Activated CD8-positive, alpha-beta memory T cell treated with anti-CD3 and anti-CD28 coated beads, Interleukin-2, amount 50 U/mL, for 48 hours (primary cell): ENCODE measurements around the gene HAND2.

Source experiments
- DNase-seq: peaks from one replicate; pipeline ENCODE4 v3.0.0-alpha.2; 2020

Gene HAND2

GRCh38 chr4:173500841-173501591 lies 29.0 kb downstream of the HAND2 start:
- DNase-seq, result no peak

GRCh38 chr4:173499658-173500535 lies 30.1 kb downstream of the HAND2 start:
- no peak for DNase-seq

DNA sequence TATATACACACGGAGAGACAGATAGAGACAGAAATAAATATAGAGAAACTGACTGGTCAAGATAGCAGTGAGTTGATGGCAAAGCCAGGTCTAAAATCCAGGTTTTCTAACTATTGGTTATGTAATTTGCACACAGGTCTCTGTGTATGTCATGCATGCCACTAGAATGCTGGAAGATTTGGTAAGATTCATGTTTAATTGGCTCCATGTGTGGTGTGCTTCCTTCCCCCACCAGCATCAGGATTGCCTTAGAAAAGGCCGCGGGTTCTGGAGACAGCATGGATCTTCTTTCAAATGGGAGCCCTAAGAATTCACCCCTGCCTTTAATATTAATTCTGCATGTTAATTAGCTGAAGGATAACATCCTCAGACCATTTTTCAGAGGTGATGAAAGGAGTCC lies 31.3 kb downstream of the HAND2 start:
- DNase-seq, result no peak

GRCh38 chr4:173498023-173498422 lies 32.0 kb downstream of the HAND2 start:
- no peak for DNase-seq

GRCh38 chr4:173494013-173494970 lies 35.7 kb downstream of the HAND2 start:
- no peak for DNase-seq

GRCh38 chr4:173493041-173493440 lies 37.0 kb downstream of the HAND2 start:
- no peak for DNase-seq

DNA sequence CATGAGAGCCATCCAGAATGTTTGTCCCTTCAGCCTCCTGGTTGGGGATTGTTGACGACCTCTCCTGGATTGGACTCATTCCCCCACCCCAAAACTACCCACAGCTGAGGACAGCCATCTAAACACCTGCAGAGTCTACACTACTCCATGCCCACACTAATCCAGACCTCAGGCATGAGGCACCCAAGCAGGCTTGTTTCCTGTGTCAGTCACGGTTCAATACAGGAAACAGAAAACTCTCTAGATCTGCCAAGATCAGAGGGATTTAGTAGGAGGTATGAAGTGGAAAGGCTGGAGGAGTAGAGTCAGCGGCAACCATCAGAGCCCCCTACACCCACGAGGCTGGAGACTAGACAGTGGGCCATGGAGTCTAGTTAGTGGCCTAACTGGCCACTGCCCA lies 37.7 kb downstream of the HAND2 start:
- no peak for DNase-seq

- no peak for DNase-seq
These were observed 39.1 kb downstream of the HAND2 start for GRCh38 chr4:173490817-173491528.

- no peak for DNase-seq
These were observed 39.8 kb downstream of the HAND2 start for GRCh38 chr4:173490256-173490655.

DNA sequence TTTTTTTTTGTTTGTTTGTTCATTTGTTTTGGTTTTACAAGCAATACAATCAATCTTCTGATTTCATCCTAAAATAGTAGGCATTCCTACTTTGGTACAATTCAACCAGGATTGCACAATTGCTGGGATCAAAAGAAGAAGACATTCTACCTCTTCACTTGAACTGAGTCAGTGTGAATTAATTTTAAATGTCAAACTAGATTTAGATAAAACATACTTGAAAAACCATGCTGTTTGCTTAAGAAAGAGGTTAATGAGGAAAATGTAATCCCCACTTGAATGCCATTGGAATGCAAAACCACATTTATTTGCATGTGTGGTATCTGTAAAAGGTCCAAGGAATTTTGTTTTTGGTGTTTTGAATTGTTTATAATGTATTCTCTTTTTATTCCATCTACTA lies 40.5 kb downstream of the HAND2 start:
- no peak for DNase-seq

DNA sequence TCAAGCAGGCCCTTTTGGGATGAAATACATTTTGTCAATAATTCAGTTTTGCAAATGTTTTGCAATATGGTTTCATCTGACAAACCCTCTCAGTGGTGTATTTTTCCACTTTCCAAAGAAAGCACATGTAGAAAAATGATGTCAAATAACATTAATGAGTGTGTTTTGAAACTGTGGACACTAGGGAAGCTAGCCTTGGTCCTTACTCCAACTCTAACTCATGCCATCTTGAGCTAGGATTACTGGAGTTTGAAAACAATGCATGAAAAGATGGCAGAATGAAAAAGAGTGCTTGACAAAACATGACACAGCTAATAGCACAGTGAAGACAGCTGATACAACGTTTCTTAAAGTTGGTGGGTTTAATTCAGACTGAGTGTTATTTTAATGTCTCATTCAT lies 41.4 kb downstream of the HAND2 start:
- no peak for DNase-seq

DNA sequence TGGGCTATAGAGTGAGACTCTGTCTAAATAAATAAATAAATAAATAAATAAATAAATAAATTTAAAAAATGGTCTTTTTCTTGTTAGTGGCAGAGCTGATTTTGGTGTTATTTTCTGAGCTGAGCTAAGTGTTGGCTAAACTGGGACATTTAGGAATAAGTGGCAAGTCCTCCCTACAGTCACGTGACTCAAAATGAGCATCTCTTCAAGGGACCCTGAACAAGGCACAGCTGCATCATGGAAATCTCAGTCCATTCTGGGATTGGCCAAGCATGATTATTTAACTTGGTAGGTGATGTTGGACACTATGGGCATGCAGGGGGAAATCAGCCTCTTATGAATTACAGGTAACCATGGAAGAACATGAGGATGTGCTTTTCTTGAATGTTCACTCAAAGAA lies 42.0 kb downstream of the HAND2 start:
- no peak for DNase-seq

GRCh38 chr4:173486714-173487392 lies 43.2 kb downstream of the HAND2 start:
- no peak for DNase-seq

GRCh38 chr4:173485164-173485563 lies 44.9 kb downstream of the HAND2 start:
- DNase-seq, result no peak

DNA sequence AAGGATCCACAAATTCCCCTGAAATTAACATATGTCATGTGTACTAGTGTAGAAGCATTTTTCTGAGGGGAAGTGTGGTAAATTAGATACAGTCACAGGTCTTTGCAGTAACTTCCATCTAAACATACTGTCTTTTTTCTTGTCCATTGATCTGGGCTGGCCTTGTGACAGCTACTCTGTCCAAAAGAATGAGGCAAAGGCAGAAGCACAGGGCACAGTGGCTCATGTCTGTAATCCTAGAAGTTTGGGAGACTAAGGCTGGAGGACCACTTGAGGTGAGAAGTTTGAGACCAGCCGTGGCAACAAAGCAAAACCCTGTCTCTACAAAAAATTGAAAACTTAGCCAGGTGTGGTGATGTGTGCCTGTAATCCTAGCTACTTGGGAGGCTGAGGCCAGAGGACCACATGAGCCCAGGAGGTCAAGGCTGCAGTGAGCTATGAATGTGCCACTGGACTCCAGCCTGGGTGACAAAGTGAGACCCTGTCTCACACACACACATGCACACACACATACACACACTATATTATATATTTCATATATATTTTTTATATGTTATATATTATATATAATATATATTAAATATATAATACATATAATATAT lies 47.6 kb downstream of the HAND2 start:
- no peak for DNase-seq

DNA sequence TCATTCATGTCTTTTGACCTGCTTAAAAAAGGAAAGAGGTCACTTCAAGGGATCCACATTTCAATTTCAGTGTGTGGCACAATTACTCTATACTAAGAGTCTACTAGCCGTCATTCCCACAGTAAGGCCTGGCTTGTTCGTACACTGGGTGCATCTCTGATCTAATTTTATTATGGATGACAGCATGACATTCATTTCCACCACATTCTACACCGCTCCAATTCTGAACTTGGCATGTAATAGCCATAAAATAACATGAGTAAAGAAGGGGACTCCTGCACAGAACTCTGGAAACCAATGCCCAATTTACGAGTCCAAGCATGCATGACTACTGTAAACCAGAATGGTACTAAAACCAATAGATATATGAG lies 51.1 kb downstream of the HAND2 start:
- no peak for DNase-seq

DNA sequence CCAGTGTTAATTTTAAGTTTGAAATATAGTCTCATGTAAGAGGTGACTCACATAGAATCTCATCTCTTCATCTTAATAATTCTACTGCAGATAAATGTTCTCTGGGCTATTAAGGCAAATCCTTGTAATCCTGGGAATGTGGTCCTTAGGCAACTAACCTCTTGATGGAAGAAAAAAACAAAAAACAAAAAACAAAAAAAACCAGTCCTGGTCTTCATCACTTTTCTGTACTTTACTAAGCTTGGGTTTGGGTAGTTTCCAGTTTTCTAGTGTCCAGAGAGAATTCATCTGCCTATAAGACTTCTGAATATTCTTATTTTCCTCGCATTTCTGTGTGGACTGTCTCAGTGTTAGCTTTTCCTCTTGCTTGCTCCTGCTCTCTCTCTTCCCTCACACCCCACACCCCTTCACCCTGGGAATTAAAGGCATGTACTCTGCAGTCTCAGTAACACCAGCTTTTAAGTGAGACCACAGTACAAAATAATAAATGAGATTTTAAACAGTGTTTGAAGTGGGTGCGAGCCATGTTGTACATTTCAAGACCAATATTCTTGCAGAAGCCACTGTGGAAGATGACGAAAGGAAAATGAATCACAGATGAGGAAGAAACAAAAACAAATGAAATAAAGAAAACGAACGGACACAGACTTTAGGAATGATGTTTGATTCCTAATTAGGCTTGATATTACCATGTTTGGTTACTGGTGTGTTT lies 51.7 kb downstream of the HAND2 start:
- no peak for DNase-seq

GRCh38 chr4:173477016-173477415 lies 53.0 kb downstream of the HAND2 start:
- DNase-seq, result no peak
